A549 (cell line): ENCODE data around the gene LRRIQ4.

ENCODE experiments used
- CTCF ChIP-seq: fragments of >200 bp; sonication (Bioruptor Twin); formaldehyde crosslinking; IDR thresholded peaks from 3 replicates; pipeline ENCODE4 v1.5.1; 2016
- EP300 ChIP-seq, 2 experiments: fragments of >200 bp; sonication (Bioruptor Twin); formaldehyde crosslinking; IDR thresholded peaks; 2 replicates in 1 of 2; 3 replicates in 1 of 2; pipeline ENCODE4 v1.6.1; 2016 to 2017
- ESRRA ChIP-seq: fragments of 150-350 bp; IDR thresholded peaks from 2 replicates; pipeline ENCODE4 v1.6.1; 2014; ENCODE audit warnings: mild to moderate bottlenecking, low read length, borderline replicate concordance
- MAFK ChIP-seq: fragments of 450-650 bp; IDR thresholded peaks from 2 replicates; pipeline ENCODE4 v1.6.1; 2014; ENCODE audit not compliant: partially characterized antibody
- MYC ChIP-seq: IDR thresholded peaks from 2 replicates; pipeline ENCODE4 v1.6.1; 2012; ENCODE audit warnings: mild to moderate bottlenecking, inconsistent platforms, low read length, improper control_type of control experiment, borderline replicate concordance
- POLR2A ChIP-seq: IDR thresholded peaks from 2 replicates; pipeline ENCODE4 v1.6.1; 2012; ENCODE audit warnings: mild to moderate bottlenecking, low read length
- RARB ChIP-seq: fragments of 250-450 bp; sonication (Bioruptor Pico); IDR thresholded peaks from 2 replicates; pipeline ENCODE4 v1.8.0; 2021; ENCODE audit warnings: mild to moderate bottlenecking, moderate library complexity
- SMC3 ChIP-seq: fragments of >200 bp; sonication (Bioruptor Twin); formaldehyde crosslinking; IDR thresholded peaks from 3 replicates; pipeline ENCODE4 v1.6.1; 2018; ENCODE audit warnings: inconsistent platforms
- TF ChIP-seq, protein P1 (sequence below): fragments of 200-600 bp; sonication (generic); IDR thresholded peaks from 2 replicates; pipeline ENCODE4 v1.6.1; 2016; ENCODE audit warnings: antibody characterized with exemption, mild to moderate bottlenecking, moderate library complexity

DNA sequence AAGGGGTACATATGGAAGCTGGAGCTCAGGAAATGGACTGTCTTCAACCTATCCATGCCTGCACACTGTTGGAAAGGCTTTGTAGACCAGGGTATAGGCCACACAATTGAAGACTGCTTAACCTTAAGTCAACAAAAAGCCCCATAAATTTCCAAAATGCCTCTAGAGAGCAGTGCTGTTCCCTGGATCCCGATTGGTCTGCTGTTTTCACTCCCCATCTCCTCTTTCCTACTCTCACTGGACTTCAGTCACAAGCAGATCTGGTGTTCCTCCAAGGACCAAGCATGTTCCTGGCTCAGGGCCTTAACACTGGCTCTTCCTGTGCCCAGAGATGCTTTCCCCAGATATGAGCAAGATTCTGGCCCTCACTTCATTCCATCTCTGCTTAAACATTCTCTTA lies 22.9 kb downstream of the LRRIQ4 start:
- no peak for TF ChIP-seq MAFK
- no peak for TF ChIP-seq MYC
- no peak for TF ChIP-seq ESRRA
- no peak for TF ChIP-seq POLR2A
- no peak for TF ChIP-seq EP300 (IDR thresholded peaks at IDR 0.05)
- TF ChIP-seq CTCF: no peak
- TF ChIP-seq RARB (CRISPR knock-in tag): no peak
- TF ChIP-seq SMC3: no peak
- TF ChIP-seq, protein P1, sequence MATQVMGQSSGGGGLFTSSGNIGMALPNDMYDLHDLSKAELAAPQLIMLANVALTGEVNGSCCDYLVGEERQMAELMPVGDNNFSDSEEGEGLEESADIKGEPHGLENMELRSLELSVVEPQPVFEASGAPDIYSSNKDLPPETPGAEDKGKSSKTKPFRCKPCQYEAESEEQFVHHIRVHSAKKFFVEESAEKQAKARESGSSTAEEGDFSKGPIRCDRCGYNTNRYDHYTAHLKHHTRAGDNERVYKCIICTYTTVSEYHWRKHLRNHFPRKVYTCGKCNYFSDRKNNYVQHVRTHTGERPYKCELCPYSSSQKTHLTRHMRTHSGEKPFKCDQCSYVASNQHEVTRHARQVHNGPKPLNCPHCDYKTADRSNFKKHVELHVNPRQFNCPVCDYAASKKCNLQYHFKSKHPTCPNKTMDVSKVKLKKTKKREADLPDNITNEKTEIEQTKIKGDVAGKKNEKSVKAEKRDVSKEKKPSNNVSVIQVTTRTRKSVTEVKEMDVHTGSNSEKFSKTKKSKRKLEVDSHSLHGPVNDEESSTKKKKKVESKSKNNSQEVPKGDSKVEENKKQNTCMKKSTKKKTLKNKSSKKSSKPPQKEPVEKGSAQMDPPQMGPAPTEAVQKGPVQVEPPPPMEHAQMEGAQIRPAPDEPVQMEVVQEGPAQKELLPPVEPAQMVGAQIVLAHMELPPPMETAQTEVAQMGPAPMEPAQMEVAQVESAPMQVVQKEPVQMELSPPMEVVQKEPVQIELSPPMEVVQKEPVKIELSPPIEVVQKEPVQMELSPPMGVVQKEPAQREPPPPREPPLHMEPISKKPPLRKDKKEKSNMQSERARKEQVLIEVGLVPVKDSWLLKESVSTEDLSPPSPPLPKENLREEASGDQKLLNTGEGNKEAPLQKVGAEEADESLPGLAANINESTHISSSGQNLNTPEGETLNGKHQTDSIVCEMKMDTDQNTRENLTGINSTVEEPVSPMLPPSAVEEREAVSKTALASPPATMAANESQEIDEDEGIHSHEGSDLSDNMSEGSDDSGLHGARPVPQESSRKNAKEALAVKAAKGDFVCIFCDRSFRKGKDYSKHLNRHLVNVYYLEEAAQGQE: no peak
